NCI-H2196 treated with DMSO at 0.1 percent for 48 hours (cell line): ENCODE results near the gene NEMP1.

Experiments used
- DNase-seq: peaks from one replicate; lab custom pipeline; 2025; ENCODE audit not compliant: unreplicated experiment; lab: John Stamatoyannopoulos, UW

The NEMP1 gene

DNA sequence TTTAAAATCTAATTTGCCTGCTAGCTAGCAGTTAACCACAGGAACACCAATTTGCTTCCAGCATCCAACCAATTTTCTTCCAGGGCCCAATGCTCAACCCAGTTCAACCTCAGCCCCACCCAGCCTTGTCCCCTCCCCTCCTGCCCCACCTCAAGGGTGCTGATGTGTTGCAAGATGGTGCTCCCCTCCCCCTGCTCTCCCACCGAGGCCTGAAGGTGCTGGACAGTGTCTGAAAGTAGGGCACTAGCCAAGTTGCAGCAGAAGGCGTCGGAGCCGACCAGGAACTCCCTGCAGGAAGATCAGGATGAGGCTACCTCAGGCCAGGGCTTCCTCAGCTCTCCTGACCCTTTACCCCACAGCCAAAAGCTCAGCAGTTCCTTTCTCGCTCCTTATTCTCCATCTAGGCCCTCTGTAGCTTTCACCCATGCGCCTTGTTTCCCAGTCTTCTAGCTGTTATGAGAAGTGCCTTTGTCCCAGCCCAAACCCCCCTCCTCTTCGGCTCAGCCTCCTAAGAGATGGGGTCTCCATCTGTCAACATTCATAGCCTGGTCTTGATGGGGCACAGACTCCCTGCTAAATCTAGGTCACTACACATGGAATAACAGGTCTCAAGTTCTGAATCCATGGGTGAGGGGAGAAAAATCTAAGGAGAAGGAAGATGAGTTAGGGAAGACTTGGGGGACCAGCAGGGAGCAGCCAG, 29.0 kb upstream of the NEMP1 start:
- no peak for DNase-seq

- DNase-seq = no peak
These were observed 27.6 kb upstream of the NEMP1 start for GRCh38 chr12:57106021-57106708.

DNA sequence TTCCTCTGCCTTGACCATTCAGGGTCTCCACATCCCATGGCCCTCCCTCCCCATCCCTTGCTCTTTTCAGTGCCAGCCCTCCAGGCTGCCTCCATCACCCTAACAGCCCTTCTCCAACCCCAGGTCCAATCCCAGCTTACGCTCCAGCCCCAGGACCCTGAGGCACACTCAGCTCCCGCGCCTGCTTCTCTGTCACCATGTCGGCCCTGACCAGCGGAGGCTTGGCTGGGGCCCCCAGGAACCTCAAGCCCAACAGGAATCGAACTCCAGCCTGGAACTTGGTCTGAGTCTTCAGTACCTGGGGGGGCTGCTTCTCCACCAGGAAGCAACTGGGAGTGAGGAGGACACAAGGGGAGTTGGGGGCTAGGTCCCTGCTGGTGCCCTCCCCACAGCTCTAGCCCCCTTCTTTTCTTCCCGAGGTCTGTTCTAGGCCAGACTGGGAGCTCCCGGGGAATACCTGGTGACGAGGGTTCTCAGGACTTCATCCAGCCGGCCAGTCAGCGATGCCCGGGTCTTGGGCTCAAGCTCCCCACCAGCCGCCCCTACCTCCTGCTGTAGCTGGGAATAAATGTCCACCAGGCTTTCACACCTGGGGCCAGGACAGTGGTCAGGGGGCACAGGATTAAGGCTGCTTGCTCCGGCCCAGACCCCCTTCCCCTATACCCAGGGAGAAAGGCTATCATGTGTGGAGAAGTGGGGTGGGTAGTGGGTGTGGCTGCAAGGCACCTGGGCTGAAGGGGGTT, 26.6 kb upstream of the NEMP1 start:
- DNase-seq = no peak

- DNase-seq = no peak
These were observed 25.8 kb upstream of the NEMP1 start for GRCh38 chr12:57104292-57104910.

- no peak for DNase-seq
These were observed 25.3 kb upstream of the NEMP1 start for GRCh38 chr12:57103856-57104255.

DNA sequence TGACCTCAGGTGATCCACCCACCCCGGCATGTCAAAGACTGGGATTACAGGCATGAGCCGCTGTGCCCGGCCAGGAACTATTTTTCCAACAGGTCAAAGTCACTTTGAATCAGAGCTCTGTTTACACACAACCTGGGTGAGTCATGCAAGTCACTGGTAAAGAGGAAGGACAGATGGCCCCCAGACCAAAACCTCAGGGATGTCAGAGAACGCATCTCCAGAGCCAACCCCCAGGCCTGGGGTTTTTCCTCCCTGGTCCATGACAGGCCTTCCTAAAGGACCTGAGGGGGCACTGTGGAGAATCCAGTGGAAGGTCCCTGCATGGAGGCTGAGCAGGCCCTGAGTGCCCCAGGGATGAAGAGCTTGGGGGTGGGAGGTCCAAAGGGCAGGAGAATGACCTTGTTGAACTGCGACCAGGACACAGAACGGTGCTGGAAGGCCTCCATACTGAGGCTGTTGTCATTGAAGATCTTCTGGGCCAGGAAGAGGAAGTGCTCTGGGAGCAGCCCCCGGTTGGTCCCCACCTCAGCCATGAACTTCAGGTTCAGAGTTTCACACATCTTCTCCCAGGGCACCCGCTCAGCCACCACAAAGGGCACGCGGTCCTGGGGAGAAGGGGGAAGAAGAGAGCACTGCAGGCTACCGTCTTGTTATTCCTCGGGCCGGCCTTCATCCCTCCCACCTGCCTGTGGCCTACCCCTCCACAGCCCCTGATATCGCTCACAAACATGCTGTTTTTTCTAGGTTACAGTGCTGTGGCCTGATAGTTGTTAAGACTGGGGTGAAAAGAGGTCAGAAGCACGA, 23.5 kb upstream of the NEMP1 start:
- DNase-seq = no peak

DNA sequence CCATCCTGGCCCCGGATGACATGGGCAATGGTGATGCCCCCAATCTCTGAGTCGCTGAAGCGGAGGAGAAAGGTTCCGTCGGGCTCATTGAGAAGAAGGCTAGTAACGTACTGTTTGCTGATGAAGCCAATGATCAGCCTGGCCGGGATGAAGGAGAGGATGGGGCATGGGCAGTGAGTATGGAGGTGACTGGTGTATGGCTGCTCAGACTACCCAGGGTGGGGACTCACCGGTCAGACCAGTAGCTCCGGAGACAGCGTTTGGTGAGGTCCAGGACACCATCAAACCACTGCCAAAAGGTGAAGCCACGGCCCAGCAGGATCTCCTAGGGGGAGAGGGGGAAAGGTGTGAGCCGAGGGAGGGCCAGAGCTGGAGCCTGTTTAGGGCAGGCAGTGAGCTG, 21.2 kb upstream of the NEMP1 start:
- DNase-seq = no peak

GRCh38 chr12:57099047-57099714, 20.6 kb upstream of the NEMP1 start:
- DNase-seq = no peak

DNA sequence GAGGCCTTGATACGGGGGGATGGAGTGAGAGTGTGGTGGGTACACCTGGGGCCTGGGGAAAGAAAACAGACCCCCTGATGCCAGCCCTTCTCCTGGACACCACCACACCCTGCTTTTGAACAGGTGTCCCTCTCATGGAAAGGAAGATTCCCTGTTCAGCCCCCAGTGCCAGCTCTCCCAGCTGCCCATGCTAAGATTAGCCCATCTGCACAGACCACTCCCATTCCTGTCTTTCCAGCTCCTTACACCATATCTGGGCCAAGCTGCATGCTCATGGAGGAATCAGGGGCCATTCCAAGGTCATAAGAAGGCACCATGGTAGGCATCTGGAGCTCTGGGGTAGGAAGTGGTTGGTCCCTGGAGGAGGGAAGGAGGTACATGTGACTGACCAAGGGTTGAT, 20.0 kb upstream of the NEMP1 start:
- no peak for DNase-seq

GRCh38 chr12:57097554-57097835, 18.9 kb upstream of the NEMP1 start:
- no peak for DNase-seq

- no peak for DNase-seq
These were observed 18.4 kb upstream of the NEMP1 start for GRCh38 chr12:57096748-57097553.

- no peak for DNase-seq
These were observed 17.5 kb upstream of the NEMP1 start for GRCh38 chr12:57096099-57096572.

- no peak for DNase-seq
These were observed 16.8 kb upstream of the NEMP1 start for GRCh38 chr12:57095440-57095839.

DNA sequence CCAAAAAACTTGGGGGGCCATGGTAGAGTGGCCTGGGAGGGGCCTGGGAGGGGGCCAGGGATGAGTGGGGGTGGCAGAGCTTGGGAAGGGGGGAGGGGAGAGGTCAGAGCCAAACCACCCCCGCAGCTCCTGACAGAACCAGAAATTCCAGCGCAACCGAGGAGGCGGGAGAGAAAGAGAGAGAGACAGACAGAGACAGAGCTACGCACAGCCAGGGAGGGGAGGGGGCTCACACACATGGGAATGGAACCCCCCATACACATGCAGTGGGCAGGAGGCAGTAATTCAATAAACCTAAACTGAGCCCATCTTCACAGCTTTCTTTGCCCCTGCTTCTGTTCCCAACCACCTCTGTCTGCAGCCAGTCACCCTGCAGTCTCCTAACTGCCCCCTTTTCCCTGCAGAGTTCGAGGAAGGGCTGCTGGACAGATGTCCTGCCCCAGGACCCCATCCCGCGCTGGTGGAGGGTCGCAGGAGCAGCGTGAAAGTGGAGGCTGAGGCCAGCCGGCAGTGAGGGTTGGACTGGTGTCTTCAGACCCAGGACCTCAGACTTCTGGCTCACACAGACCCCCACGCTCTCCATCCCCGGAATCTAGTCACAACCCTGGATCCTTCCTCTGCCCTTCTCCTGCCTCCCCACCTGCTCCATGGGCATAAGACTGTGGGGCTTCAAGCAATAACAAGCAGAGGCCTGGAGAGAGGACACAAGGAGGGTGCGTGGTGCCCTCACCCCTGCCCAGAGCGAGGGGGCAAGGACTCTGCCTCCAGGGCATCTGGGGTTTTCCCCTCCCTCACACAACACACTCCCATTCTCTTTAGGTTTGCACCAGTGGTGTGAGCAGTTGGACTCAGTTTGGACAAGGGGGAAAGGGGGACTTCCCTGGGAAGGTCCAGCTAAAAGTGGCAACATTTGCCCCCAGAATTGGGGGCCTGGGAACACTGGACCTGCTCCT, 15.9 kb upstream of the NEMP1 start:
- no peak for DNase-seq

- no peak for DNase-seq
These were observed 15.0 kb upstream of the NEMP1 start for GRCh38 chr12:57093415-57094207.

- no peak for DNase-seq
These were observed 14.4 kb upstream of the NEMP1 start for GRCh38 chr12:57092876-57093414.

DNA sequence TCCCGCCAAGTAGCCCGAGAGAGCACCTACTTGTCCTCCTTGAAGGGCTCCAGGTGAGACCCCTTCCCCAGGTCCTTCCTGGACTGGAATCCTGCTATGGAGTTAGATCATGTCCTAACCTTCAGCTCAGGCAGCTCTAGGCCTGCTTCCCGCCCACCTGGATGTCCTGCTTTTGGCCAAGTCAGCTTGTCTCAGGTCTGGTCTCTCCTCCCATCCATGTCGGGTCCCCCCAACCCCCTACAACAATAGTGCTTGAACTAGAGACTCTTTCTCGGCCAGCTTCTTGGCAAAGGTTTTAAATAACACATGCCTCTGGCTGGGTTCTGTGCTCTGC, 13.9 kb upstream of the NEMP1 start:
- DNase-seq = no peak
